Panc1 (cell line): Measurements from ENCODE around the gene MRPS12.
A peak's percentile ranks its signal among the peaks of the same experiment; 100 is the strongest.

Experiments
- POLR2AphosphoS5 ChIP-seq: IDR thresholded peaks from 2 replicates; pipeline ENCODE4 v1.6.1; 2012; ENCODE audit warnings: mild to moderate bottlenecking, low read depth, low read length, moderate library complexity
- SIN3A ChIP-seq: IDR thresholded peaks from 2 replicates; pipeline ENCODE4 v1.6.1; 2012; ENCODE audit warnings: low read depth, mild to moderate bottlenecking, low read length, moderate library complexity, borderline replicate concordance; ENCODE audit not compliant: insufficient read depth
- TF ChIP-seq, protein P1 (sequence below): fragments of 450-650 bp; IDR thresholded peaks from 2 replicates; pipeline ENCODE4 v1.5.1; 2017; ENCODE audit warnings: mild to moderate bottlenecking
- TF ChIP-seq, protein P2 (sequence below), 2 experiments: IDR thresholded peaks; 2 replicates each; pipeline ENCODE4 v1.6.1; 2011 to 2012; ENCODE audit warnings: low read depth in 2 of 2, control low read depth in 1 of 2, low read length in 1 of 2, mild to moderate bottlenecking in 1 of 2, moderate library complexity in 1 of 2; ENCODE audit not compliant: insufficient read depth in 1 of 2

DNA sequence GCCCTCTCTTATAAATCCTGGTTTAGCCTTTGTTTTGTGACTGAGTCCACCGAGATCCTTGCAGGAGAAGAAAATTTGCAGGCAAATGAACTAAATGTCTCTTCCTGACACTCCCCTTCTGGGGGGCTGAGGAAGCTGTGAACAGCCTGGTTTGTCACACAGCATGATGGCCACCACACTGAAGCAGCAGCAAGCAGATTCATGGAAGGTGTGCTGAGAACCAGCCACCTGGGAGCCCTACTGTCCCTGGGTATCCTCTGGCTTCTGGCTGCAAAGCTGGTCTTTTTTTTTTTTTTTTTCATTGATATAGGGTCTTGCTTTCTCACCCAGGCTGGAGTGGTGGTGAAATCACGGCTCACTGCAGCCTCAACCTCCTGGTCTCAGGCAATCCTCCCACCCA lies 11.2 kb downstream of the MRPS12 start:
- TF ChIP-seq, protein P1, sequence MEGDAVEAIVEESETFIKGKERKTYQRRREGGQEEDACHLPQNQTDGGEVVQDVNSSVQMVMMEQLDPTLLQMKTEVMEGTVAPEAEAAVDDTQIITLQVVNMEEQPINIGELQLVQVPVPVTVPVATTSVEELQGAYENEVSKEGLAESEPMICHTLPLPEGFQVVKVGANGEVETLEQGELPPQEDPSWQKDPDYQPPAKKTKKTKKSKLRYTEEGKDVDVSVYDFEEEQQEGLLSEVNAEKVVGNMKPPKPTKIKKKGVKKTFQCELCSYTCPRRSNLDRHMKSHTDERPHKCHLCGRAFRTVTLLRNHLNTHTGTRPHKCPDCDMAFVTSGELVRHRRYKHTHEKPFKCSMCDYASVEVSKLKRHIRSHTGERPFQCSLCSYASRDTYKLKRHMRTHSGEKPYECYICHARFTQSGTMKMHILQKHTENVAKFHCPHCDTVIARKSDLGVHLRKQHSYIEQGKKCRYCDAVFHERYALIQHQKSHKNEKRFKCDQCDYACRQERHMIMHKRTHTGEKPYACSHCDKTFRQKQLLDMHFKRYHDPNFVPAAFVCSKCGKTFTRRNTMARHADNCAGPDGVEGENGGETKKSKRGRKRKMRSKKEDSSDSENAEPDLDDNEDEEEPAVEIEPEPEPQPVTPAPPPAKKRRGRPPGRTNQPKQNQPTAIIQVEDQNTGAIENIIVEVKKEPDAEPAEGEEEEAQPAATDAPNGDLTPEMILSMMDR, result no peak
- TF ChIP-seq POLR2AphosphoS5 (peak; percentile 55; the same call in 1 of the 2 replicates), SIN3A (0 out of 2 replicates have a peak, but pooled peaks have one; percentile 76)
- TF ChIP-seq, protein P2, sequence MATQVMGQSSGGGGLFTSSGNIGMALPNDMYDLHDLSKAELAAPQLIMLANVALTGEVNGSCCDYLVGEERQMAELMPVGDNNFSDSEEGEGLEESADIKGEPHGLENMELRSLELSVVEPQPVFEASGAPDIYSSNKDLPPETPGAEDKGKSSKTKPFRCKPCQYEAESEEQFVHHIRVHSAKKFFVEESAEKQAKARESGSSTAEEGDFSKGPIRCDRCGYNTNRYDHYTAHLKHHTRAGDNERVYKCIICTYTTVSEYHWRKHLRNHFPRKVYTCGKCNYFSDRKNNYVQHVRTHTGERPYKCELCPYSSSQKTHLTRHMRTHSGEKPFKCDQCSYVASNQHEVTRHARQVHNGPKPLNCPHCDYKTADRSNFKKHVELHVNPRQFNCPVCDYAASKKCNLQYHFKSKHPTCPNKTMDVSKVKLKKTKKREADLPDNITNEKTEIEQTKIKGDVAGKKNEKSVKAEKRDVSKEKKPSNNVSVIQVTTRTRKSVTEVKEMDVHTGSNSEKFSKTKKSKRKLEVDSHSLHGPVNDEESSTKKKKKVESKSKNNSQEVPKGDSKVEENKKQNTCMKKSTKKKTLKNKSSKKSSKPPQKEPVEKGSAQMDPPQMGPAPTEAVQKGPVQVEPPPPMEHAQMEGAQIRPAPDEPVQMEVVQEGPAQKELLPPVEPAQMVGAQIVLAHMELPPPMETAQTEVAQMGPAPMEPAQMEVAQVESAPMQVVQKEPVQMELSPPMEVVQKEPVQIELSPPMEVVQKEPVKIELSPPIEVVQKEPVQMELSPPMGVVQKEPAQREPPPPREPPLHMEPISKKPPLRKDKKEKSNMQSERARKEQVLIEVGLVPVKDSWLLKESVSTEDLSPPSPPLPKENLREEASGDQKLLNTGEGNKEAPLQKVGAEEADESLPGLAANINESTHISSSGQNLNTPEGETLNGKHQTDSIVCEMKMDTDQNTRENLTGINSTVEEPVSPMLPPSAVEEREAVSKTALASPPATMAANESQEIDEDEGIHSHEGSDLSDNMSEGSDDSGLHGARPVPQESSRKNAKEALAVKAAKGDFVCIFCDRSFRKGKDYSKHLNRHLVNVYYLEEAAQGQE (IDR thresholded peaks at IDR 0.05; ENCODE audit: insufficient read depth in 1 of 2, low read depth in 2 of 2, low read length in 1 of 2), result no peak
